Measurements from ENCODE around the gene PDHB.

PDHB gene

DNA sequence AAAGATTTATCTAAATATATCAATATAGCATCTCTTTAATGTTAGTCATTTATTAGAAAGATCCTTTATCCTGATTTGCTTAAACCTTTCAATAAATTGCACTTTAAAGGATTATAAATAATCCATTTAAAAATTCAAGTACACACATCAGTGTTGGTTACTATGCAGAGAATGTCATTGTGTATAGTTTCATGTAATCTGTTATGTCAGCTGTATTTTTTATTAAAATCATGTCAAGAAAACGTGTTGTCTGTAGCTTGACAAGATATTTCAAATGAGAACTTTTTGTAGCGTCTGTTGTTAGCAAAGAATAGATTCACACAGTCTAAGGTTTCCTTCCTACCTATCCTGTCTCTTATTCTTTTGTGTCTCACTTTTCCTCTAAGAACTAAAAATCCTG is 7.8 kb downstream of the PDHB start:
- ATAC-seq (ENCODE audit: low read depth) = no peak
- Mint-ChIP-seq H3K4me3 (no peak overlapping the region), H3K36me3 (peaks cover 20% of the 10 kb centered on the region), H3K27me3 (no peaks in the 10 kb centered on the region), H3K9me3 (no peaks in the 10 kb centered on the region), H3K27ac (no peak overlapping the region), H3K4me1 (peaks cover 10% of the 10 kb centered on the region)
- DNase-seq (ENCODE audit: low spot score in 2 of 2) = no peak

GRCh38 chr3:58424613-58425012 is 9.0 kb downstream of the PDHB start:
- Mint-ChIP-seq H3K9me3 (no peaks in the 10 kb centered on the region), H3K36me3 (peaks cover 22% of the 10 kb centered on the region), H3K27me3 (no peaks in the 10 kb centered on the region), H3K4me1 (peaks cover 17% of the 10 kb centered on the region), H3K27ac (no peak overlapping the region), H3K4me3 (no peak overlapping the region)
- DNase-seq (ENCODE audit: low spot score in 2 of 2) (no peak), ATAC-seq (ENCODE audit: low read depth) (no peak)

GRCh38 chr3:58422756-58423325 is 10.8 kb downstream of the PDHB start:
- ATAC-seq (ENCODE audit: low read depth) (no peak), DNase-seq (ENCODE audit: low spot score in 2 of 2) (no peak)
- Mint-ChIP-seq H3K27ac (peak overlapping the region; percentile 83), H3K4me1 (peaks cover 25% of the 10 kb centered on the region), H3K4me3 (no peak overlapping the region), H3K36me3 (peaks cover 16% of the 10 kb centered on the region), H3K27me3 (no peaks in the 10 kb centered on the region), H3K9me3 (no peaks in the 10 kb centered on the region)

- ATAC-seq (ENCODE audit: low read depth) (no peak), DNase-seq (ENCODE audit: low spot score in 2 of 2) (no peak)
- Mint-ChIP-seq H3K4me1 (peaks cover 25% of the 10 kb centered on the region), H3K4me3 (no peak overlapping the region), H3K27me3 (no peaks in the 10 kb centered on the region), H3K27ac (peak overlapping the region; percentile 84), H3K36me3 (peaks cover 16% of the 10 kb centered on the region), H3K9me3 (no peaks in the 10 kb centered on the region)
These were observed 12.6 kb downstream of the PDHB start for GRCh38 chr3:58421004-58421403.

DNA sequence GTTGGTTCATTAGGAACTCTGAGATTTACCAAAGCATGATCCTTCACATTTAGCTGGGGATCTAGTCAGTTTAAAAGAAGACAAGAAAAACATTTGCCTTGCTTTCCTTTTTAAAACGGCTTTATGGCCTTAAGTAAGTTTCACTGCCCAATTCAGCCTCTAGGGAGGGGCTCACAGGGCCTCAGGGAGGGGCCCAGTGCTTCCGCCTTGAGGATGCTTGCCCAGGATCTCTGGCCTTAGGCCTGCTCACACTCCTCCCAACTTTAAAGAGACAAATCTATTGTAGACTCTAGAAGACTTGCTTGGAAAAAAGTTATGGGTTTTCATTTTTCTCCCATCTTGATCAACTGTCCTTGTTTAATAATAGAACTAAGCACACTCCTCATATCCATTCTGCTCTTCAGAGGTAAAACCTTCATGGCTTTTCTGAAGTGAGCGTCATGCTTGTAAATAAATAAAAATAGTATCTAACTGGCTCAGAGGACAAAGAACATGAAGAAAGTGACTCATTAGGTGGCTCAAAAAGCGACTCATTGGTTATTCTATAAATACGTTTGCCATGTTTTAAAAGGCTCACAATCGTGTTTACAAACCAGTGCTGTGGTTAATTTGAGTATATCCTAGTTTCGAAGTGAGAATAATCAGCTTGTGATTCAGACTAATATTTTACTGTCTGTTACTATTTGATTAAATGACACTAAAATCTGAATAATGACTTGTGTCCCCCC is 13.7 kb downstream of the PDHB start:
- H3K4me3 Mint-ChIP-seq = peak overlapping the region; percentile 7
- no peaks in the 10 kb centered on the region for H3K27me3 Mint-ChIP-seq
- H3K27ac Mint-ChIP-seq = peak overlapping the region; percentile 84
- peaks cover 25% of the 10 kb centered on the region for H3K4me1 Mint-ChIP-seq
- H3K9me3 Mint-ChIP-seq = no peaks in the 10 kb centered on the region
- H3K36me3 Mint-ChIP-seq = peaks cover 11% of the 10 kb centered on the region
- ATAC-seq (ENCODE audit: low read depth) (peak; percentile 80), DNase-seq (ENCODE audit: low spot score in 2 of 2) (no peak)

DNA sequence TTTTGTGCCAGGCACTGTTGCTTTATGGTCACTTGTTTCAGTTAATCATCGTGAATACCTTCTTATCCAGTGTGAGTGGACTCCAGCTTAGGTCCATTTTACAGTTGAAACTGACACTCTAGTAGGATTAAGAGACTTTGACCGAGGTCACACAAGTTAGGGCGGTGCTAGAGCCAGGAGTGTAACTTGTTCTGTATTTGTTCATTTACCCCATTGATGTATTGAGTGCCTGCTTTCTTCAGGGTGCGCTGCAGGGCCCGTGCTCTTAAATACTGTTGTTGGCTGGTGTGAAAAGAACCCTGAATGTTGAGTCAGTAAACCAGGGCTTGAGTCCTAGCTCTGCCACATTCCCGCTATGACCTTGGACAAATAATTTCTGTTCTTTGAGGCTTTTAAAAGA is 15.4 kb downstream of the PDHB start:
- Mint-ChIP-seq H3K36me3 (peaks cover 9% of the 10 kb centered on the region), H3K27me3 (no peaks in the 10 kb centered on the region), H3K27ac (peak overlapping the region; percentile 84), H3K4me1 (peaks cover 25% of the 10 kb centered on the region), H3K9me3 (no peaks in the 10 kb centered on the region), H3K4me3 (peak overlapping the region; percentile 43)
- DNase-seq (ENCODE audit: low spot score in 2 of 2) (no peak), ATAC-seq (ENCODE audit: low read depth) (no peak)

GRCh38 chr3:58417075-58417474 is 16.6 kb downstream of the PDHB start:
- ATAC-seq (ENCODE audit: low read depth) (no peak), DNase-seq (ENCODE audit: low spot score in 2 of 2) (no peak)
- H3K4me3 Mint-ChIP-seq = no peak overlapping the region
- peaks cover 25% of the 10 kb centered on the region for H3K4me1 Mint-ChIP-seq
- no peaks in the 10 kb centered on the region for H3K27me3 Mint-ChIP-seq
- H3K36me3 Mint-ChIP-seq = peaks cover 9% of the 10 kb centered on the region
- no peaks in the 10 kb centered on the region for H3K9me3 Mint-ChIP-seq
- no peak overlapping the region for H3K27ac Mint-ChIP-seq

DNA sequence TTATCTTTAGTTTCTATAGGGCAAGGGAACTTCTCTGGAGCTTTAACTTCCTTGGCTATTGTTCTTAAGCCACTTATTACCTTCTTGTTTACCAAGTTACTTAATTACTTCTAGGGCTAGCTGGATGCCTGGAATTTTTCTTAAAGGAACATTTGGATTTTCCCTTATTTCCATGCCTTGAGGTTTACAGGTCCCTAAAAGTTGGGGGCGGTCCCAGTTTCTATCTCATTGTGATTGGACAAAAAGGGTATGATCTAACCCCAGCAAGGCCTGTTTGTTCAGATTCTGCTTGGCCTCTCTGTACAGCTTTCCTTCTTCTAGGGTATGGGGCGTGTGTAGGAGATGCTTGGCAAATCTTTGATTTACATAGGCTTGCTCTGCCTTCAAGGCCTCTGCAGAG is 17.4 kb downstream of the PDHB start:
- Mint-ChIP-seq H3K9me3 (no peaks in the 10 kb centered on the region), H3K4me3 (no peak overlapping the region), H3K27ac (peak overlapping the region; percentile 24), H3K36me3 (peaks cover 4% of the 10 kb centered on the region), H3K27me3 (no peaks in the 10 kb centered on the region), H3K4me1 (peaks cover 26% of the 10 kb centered on the region)
- DNase-seq (ENCODE audit: low spot score in 2 of 2) (no peak), ATAC-seq (ENCODE audit: low read depth) (no peak)

- no peaks in the 10 kb centered on the region for H3K9me3 Mint-ChIP-seq
- peak; percentile 62 to 66 for DNase-seq (ENCODE audit: low spot score in 2 of 2)
- no peak overlapping the region for H3K4me3 Mint-ChIP-seq
- H3K27ac Mint-ChIP-seq = no peak overlapping the region
- H3K27me3 Mint-ChIP-seq = no peaks in the 10 kb centered on the region
- peak; percentile 69 for ATAC-seq (ENCODE audit: low read depth)
- peaks cover 10% of the 10 kb centered on the region for H3K36me3 Mint-ChIP-seq
- peaks cover 14% of the 10 kb centered on the region for H3K4me1 Mint-ChIP-seq
These were observed 19.0 kb downstream of the PDHB start for GRCh38 chr3:58414538-58415197.

- DNase-seq (ENCODE audit: low spot score in 2 of 2) (no peak), ATAC-seq (ENCODE audit: low read depth) (no peak)
- H3K4me1 Mint-ChIP-seq = peaks cover 13% of the 10 kb centered on the region
- no peak overlapping the region for H3K4me3 Mint-ChIP-seq
- H3K9me3 Mint-ChIP-seq = no peaks in the 10 kb centered on the region
- no peaks in the 10 kb centered on the region for H3K27me3 Mint-ChIP-seq
- H3K27ac Mint-ChIP-seq = peak overlapping the region; percentile 53
- peaks cover 24% of the 10 kb centered on the region for H3K36me3 Mint-ChIP-seq
These were observed 21.5 kb downstream of the PDHB start for GRCh38 chr3:58411851-58412830.

DNA sequence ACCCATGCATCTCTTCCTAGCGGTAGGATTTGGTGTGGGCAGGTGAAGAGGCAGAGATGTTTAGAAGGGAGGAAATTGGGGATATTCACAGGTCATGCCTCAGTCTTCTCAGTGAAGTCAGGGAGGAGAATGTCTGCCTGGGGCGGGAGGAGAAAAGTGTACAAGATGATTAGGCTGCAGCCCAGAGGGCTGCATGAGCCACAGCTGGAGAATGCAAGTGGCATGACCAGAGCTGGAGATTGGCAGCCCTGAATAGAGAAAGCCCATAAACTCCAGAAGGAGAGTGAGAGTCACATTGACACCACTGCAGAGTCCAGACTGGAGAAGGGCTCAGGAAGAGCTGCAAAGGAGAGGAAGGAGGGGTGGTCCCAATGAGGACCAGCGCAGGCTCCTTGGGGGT is 22.6 kb downstream of the PDHB start:
- Mint-ChIP-seq H3K4me3 (no peak overlapping the region), H3K27ac (peak overlapping the region; percentile 10), H3K36me3 (peaks cover 28% of the 10 kb centered on the region), H3K27me3 (no peaks in the 10 kb centered on the region), H3K9me3 (no peaks in the 10 kb centered on the region), H3K4me1 (peaks cover 13% of the 10 kb centered on the region)
- ATAC-seq (ENCODE audit: low read depth) = no peak
- DNase-seq (ENCODE audit: low spot score in 2 of 2) = no peak

GRCh38 chr3:58409663-58410062 is 24.0 kb downstream of the PDHB start:
- Mint-ChIP-seq H3K27me3 (no peaks in the 10 kb centered on the region), H3K4me3 (no peak overlapping the region), H3K4me1 (peaks cover 13% of the 10 kb centered on the region), H3K36me3 (peaks cover 28% of the 10 kb centered on the region), H3K9me3 (no peaks in the 10 kb centered on the region), H3K27ac (peak overlapping the region; percentile 85)
- no peak for DNase-seq (ENCODE audit: low spot score in 2 of 2)
- no peak for ATAC-seq (ENCODE audit: low read depth)

DNA sequence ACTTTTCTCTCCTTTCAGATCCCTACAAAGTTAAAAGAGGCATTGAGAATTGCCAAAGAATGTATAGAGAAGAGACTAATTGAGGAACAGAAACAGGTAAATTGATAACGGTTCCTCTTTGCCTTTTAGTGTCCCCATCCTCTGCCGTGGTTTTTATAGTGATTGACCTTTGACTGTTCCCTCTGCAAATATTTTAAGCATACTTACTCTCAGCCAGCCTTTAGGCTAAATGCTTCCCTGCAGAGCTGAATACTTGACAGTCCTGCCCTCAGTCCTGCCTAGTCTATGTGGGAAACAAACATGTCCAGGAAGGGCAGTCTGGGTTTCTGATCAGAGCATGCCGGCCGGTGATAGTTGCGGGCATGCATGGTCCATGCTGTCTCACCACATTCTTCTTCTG is 24.7 kb downstream of the PDHB start:
- H3K4me1 Mint-ChIP-seq = peaks cover 16% of the 10 kb centered on the region
- peak; percentile 47 for ATAC-seq (ENCODE audit: low read depth)
- DNase-seq (ENCODE audit: low spot score in 2 of 2) = no peak
- no peak overlapping the region for H3K4me3 Mint-ChIP-seq
- H3K9me3 Mint-ChIP-seq = no peaks in the 10 kb centered on the region
- peak overlapping the region; percentile 85 for H3K27ac Mint-ChIP-seq
- H3K27me3 Mint-ChIP-seq = no peaks in the 10 kb centered on the region
- peaks cover 29% of the 10 kb centered on the region for H3K36me3 Mint-ChIP-seq

- Mint-ChIP-seq H3K9me3 (no peaks in the 10 kb centered on the region), H3K27ac (peak overlapping the region; percentile 47), H3K4me1 (peaks cover 28% of the 10 kb centered on the region), H3K36me3 (peaks cover 27% of the 10 kb centered on the region), H3K27me3 (no peaks in the 10 kb centered on the region), H3K4me3 (no peak overlapping the region)
- ATAC-seq (ENCODE audit: low read depth) (no peak), DNase-seq (ENCODE audit: low spot score in 2 of 2) (no peak)
These were observed 29.2 kb downstream of the PDHB start for GRCh38 chr3:58404396-58404795.

Data from memory B cell (primary cell).